Measurements from ENCODE around the gene CALCB.
"Not testable (repeated sequence)": the region's sequence is repeated elsewhere in the genome, so short reads cannot be mapped to it uniquely, and the experiment has no call there.

CALCB gene

GRCh38 chr11:15073361-15074205 is at the start of gene CALCB:
Gene CALCB, plus strand, starts transcription at chr11:15073593. Its CDS starts 1,126 bp downstream, at chr11:15074719.
- H3K36me3 ChIP-seq (ENCODE audit: insufficient read depth, low read length), result no peaks in the 10 kb centered on the region
- H3K4me3 ChIP-seq (ENCODE audit: low read depth, low read length), result peak within 1 kb of the TSS; percentile 68
- H3K27me3 ChIP-seq (ENCODE audit: insufficient read depth, low read length), result peaks cover 60% of the 10 kb centered on the region
- H3K79me2 ChIP-seq (ENCODE audit: control insufficient read depth, insufficient read depth, low read length, unreplicated experiment), result no peaks in the 10 kb centered on the region
- peak within 1 kb of the TSS; percentile 20 for H2AFZ ChIP-seq (ENCODE audit: low read length, unreplicated experiment)
- no peak within 1 kb of the TSS for H3K27ac ChIP-seq (ENCODE audit: low read depth, low read length)
- H3K4me1 ChIP-seq (ENCODE audit: control insufficient read depth, insufficient read depth, low read length, unreplicated experiment), result peaks cover 11% of the 10 kb centered on the region

- H3K4me3 ChIP-seq (ENCODE audit: low read depth, low read length), result no peak overlapping the region
- H3K27me3 ChIP-seq (ENCODE audit: insufficient read depth, low read length), result peaks cover 39% of the 10 kb centered on the region
- H3K27ac ChIP-seq (ENCODE audit: low read depth, low read length), result no peak overlapping the region
- no peak overlapping the region for H2AFZ ChIP-seq (ENCODE audit: low read length, unreplicated experiment)
- no peaks in the 10 kb centered on the region for H3K4me1 ChIP-seq (ENCODE audit: control insufficient read depth, insufficient read depth, low read length, unreplicated experiment)
- H3K79me2 ChIP-seq (ENCODE audit: control insufficient read depth, insufficient read depth, low read length, unreplicated experiment), result no peaks in the 10 kb centered on the region
- H3K36me3 ChIP-seq (ENCODE audit: insufficient read depth, low read length), result no peaks in the 10 kb centered on the region
Observed at GRCh38 chr11:15027011-15027410, 46.4 kb upstream of the CALCB start.

GRCh38 chr11:15027956-15028355 is 45.4 kb upstream of the CALCB start:
- Histone ChIP-seq H2AFZ (ENCODE audit: low read length, unreplicated experiment) (no peak overlapping the region), H3K36me3 (ENCODE audit: insufficient read depth, low read length) (no peaks in the 10 kb centered on the region)

GRCh38 chr11:15028379-15028778 is 45.0 kb upstream of the CALCB start:
- Histone ChIP-seq H3K4me3 (ENCODE audit: low read depth, low read length) (no peak overlapping the region), H3K79me2 (ENCODE audit: control insufficient read depth, insufficient read depth, low read length, unreplicated experiment) (no peaks in the 10 kb centered on the region), H3K27me3 (ENCODE audit: insufficient read depth, low read length) (peaks cover 52% of the 10 kb centered on the region), H3K36me3 (ENCODE audit: insufficient read depth, low read length) (no peaks in the 10 kb centered on the region), H3K27ac (ENCODE audit: low read depth, low read length) (no peak overlapping the region), H2AFZ (ENCODE audit: low read length, unreplicated experiment) (no peak overlapping the region), H3K4me1 (ENCODE audit: control insufficient read depth, insufficient read depth, low read length, unreplicated experiment) (no peaks in the 10 kb centered on the region)

More at GRCh38 chr11:15027956-15028355, 45.4 kb upstream of the CALCB start:
- Histone ChIP-seq H3K27me3 (ENCODE audit: insufficient read depth, low read length) (peaks cover 48% of the 10 kb centered on the region), H3K4me1 (ENCODE audit: control insufficient read depth, insufficient read depth, low read length, unreplicated experiment) (no peaks in the 10 kb centered on the region), H3K27ac (ENCODE audit: low read depth, low read length) (no peak overlapping the region), H3K79me2 (ENCODE audit: control insufficient read depth, insufficient read depth, low read length, unreplicated experiment) (no peaks in the 10 kb centered on the region), H3K4me3 (ENCODE audit: low read depth, low read length) (no peak overlapping the region)

- H3K36me3 ChIP-seq (ENCODE audit: insufficient read depth, low read length); H3K4me3 ChIP-seq (ENCODE audit: low read depth, low read length); H3K27ac ChIP-seq (ENCODE audit: low read depth, low read length); H2AFZ ChIP-seq (ENCODE audit: low read length, unreplicated experiment); H3K4me1 ChIP-seq (ENCODE audit: control insufficient read depth, insufficient read depth, low read length, unreplicated experiment); H3K79me2 ChIP-seq (ENCODE audit: control insufficient read depth, insufficient read depth, low read length, unreplicated experiment): not testable (repeated sequence)
- H3K27me3 ChIP-seq (ENCODE audit: insufficient read depth, low read length), result peaks cover 76% of the 10 kb centered on the region
Observed at GRCh38 chr11:15031945-15032344, 41.4 kb upstream of the CALCB start.

GRCh38 chr11:15034687-15035267 is 38.6 kb upstream of the CALCB start:
- no peak overlapping the region for H2AFZ ChIP-seq (ENCODE audit: low read length, unreplicated experiment)
- no peaks in the 10 kb centered on the region for H3K4me1 ChIP-seq (ENCODE audit: control insufficient read depth, insufficient read depth, low read length, unreplicated experiment)
- no peaks in the 10 kb centered on the region for H3K79me2 ChIP-seq (ENCODE audit: control insufficient read depth, insufficient read depth, low read length, unreplicated experiment)
- peaks cover 64% of the 10 kb centered on the region for H3K27me3 ChIP-seq (ENCODE audit: insufficient read depth, low read length)
- no peak overlapping the region for H3K27ac ChIP-seq (ENCODE audit: low read depth, low read length)
- no peaks in the 10 kb centered on the region for H3K36me3 ChIP-seq (ENCODE audit: insufficient read depth, low read length)
- no peak overlapping the region for H3K4me3 ChIP-seq (ENCODE audit: low read depth, low read length)

- no peak overlapping the region for H2AFZ ChIP-seq (ENCODE audit: low read length, unreplicated experiment)
- H3K27ac ChIP-seq (ENCODE audit: low read depth, low read length), result no peak overlapping the region
- no peaks in the 10 kb centered on the region for H3K36me3 ChIP-seq (ENCODE audit: insufficient read depth, low read length)
- H3K4me1 ChIP-seq (ENCODE audit: control insufficient read depth, insufficient read depth, low read length, unreplicated experiment), result no peaks in the 10 kb centered on the region
- no peak overlapping the region for H3K4me3 ChIP-seq (ENCODE audit: low read depth, low read length)
- H3K27me3 ChIP-seq (ENCODE audit: insufficient read depth, low read length), result peaks cover 59% of the 10 kb centered on the region
- no peaks in the 10 kb centered on the region for H3K79me2 ChIP-seq (ENCODE audit: control insufficient read depth, insufficient read depth, low read length, unreplicated experiment)
Observed at GRCh38 chr11:15035283-15035682, 38.1 kb upstream of the CALCB start.

GRCh38 chr11:15038963-15039362 is 34.4 kb upstream of the CALCB start:
- Histone ChIP-seq H3K79me2 (ENCODE audit: control insufficient read depth, insufficient read depth, low read length, unreplicated experiment) (no peaks in the 10 kb centered on the region), H3K27ac (ENCODE audit: low read depth, low read length) (no peak overlapping the region), H2AFZ (ENCODE audit: low read length, unreplicated experiment) (no peak overlapping the region), H3K27me3 (ENCODE audit: insufficient read depth, low read length) (peaks cover 34% of the 10 kb centered on the region), H3K4me3 (ENCODE audit: low read depth, low read length) (no peak overlapping the region), H3K4me1 (ENCODE audit: control insufficient read depth, insufficient read depth, low read length, unreplicated experiment) (no peaks in the 10 kb centered on the region), H3K36me3 (ENCODE audit: insufficient read depth, low read length) (no peaks in the 10 kb centered on the region)

- Histone ChIP-seq H3K4me1 (ENCODE audit: control insufficient read depth, insufficient read depth, low read length, unreplicated experiment) (no peaks in the 10 kb centered on the region), H3K4me3 (ENCODE audit: low read depth, low read length) (no peak overlapping the region), H3K36me3 (ENCODE audit: insufficient read depth, low read length) (no peaks in the 10 kb centered on the region), H2AFZ (ENCODE audit: low read length, unreplicated experiment) (no peak overlapping the region), H3K27me3 (ENCODE audit: insufficient read depth, low read length) (peaks cover 7% of the 10 kb centered on the region; the same call in 1 of the 2 replicates), H3K27ac (ENCODE audit: low read depth, low read length) (no peak overlapping the region), H3K79me2 (ENCODE audit: control insufficient read depth, insufficient read depth, low read length, unreplicated experiment) (no peaks in the 10 kb centered on the region)
Observed at GRCh38 chr11:15045209-15045608, 28.2 kb upstream of the CALCB start.

GRCh38 chr11:15045891-15046290 is 27.5 kb upstream of the CALCB start:
- peaks cover 5% of the 10 kb centered on the region; the same call in 1 of the 2 replicates for H3K27me3 ChIP-seq (ENCODE audit: insufficient read depth, low read length)
- H3K4me1 ChIP-seq (ENCODE audit: control insufficient read depth, insufficient read depth, low read length, unreplicated experiment), result no peaks in the 10 kb centered on the region
- H3K79me2 ChIP-seq (ENCODE audit: control insufficient read depth, insufficient read depth, low read length, unreplicated experiment), result no peaks in the 10 kb centered on the region
- H2AFZ ChIP-seq (ENCODE audit: low read length, unreplicated experiment), result no peak overlapping the region
- no peaks in the 10 kb centered on the region for H3K36me3 ChIP-seq (ENCODE audit: insufficient read depth, low read length)
- H3K4me3 ChIP-seq (ENCODE audit: low read depth, low read length), result no peak overlapping the region
- no peak overlapping the region for H3K27ac ChIP-seq (ENCODE audit: low read depth, low read length)

GRCh38 chr11:15046673-15047072 is 26.7 kb upstream of the CALCB start:
- H3K4me3 ChIP-seq (ENCODE audit: low read depth, low read length); H3K27me3 ChIP-seq (ENCODE audit: insufficient read depth, low read length); H3K79me2 ChIP-seq (ENCODE audit: control insufficient read depth, insufficient read depth, low read length, unreplicated experiment): not testable (repeated sequence)

More at GRCh38 chr11:15046673-15047072, 26.7 kb upstream of the CALCB start:
- H3K36me3 ChIP-seq (ENCODE audit: insufficient read depth, low read length); H2AFZ ChIP-seq (ENCODE audit: low read length, unreplicated experiment); H3K27ac ChIP-seq (ENCODE audit: low read depth, low read length); H3K4me1 ChIP-seq (ENCODE audit: control insufficient read depth, insufficient read depth, low read length, unreplicated experiment): not testable (repeated sequence)

Measured in ACC112 (cell line).